Frontal cortex (tissue), 4 donors: ENCODE results near the gene LDAF1. TPM values are rescaled to one million over a fixed set of nuclear protein-coding genes. Genes with fewer than 3 reads are reported as not detected.
"Not testable (repeated sequence)": the region's sequence is repeated elsewhere in the genome, so short reads cannot be mapped to it uniquely, and the experiment has no call there.

Experiments used
- DNase-seq, 2 donors: peaks; one replicate each; pipeline ENCODE4 v3.0.0; 2012; ENCODE audit warnings: low spot score in 2 of 2
- FAIRE-seq: peaks from 2 replicates; lab custom pipeline; 2012; peaks lifted over from hg19 to GRCh38; lab: Jason Lieb, UNC
- total RNA-seq: library from RNA; depleted of rRNA; stranded (reverse); fragments of >200 nt; gene quantifications from one replicate; pipeline ENCODE4 v1.2.3, GENCODE V29; 2014
- donor health status: control.
- donor health status: control.
- donor health status: control.

LDAF1 gene
- total RNA-seq, 1 donor from 2014 or later, result 67.7 TPM

- DNase-seq, result no peak
- FAIRE-seq, result no peak
Observed at GRCh38 chr16:21160276-21160675, 1.8 kb downstream of the LDAF1 start.

- DNase-seq, result no peak
- no peak for FAIRE-seq
Observed at GRCh38 chr16:21161211-21161610, 2.7 kb downstream of the LDAF1 start.

- FAIRE-seq, result no peak
- no peak for DNase-seq
Observed at GRCh38 chr16:21162661-21163151, 4.2 kb downstream of the LDAF1 start.

- FAIRE-seq (no peak), DNase-seq (no peak)
Observed at GRCh38 chr16:21163576-21163975, 5.1 kb downstream of the LDAF1 start.

- DNase-seq, result no peak
- FAIRE-seq, result no peak
Observed at GRCh38 chr16:21164521-21165168, 6.2 kb downstream of the LDAF1 start.

- no peak for FAIRE-seq
- DNase-seq, result no peak
Observed at GRCh38 chr16:21166561-21166961, 8.1 kb downstream of the LDAF1 start.

- FAIRE-seq (no peak), DNase-seq (no peak)
Observed at GRCh38 chr16:21167360-21167759, 8.9 kb downstream of the LDAF1 start.

- no peak for FAIRE-seq
- DNase-seq, result no peak
Observed at GRCh38 chr16:21167929-21168602, 9.6 kb downstream of the LDAF1 start.

- DNase-seq (no peak), FAIRE-seq (no peak)
Observed at GRCh38 chr16:21169249-21169981, 10.9 kb downstream of the LDAF1 start.

GRCh38 chr16:21170116-21170515 is 11.6 kb downstream of the LDAF1 start:
- DNase-seq, FAIRE-seq: not testable (repeated sequence)

GRCh38 chr16:21172650-21173049 is 14.2 kb downstream of the LDAF1 start:
- FAIRE-seq (no peak), DNase-seq (no peak)

- no peak for DNase-seq
- no peak for FAIRE-seq
Observed at GRCh38 chr16:21175397-21175796, 16.9 kb downstream of the LDAF1 start.

- DNase-seq (no peak), FAIRE-seq (no peak)
Observed at GRCh38 chr16:21179126-21179982, 20.9 kb downstream of the LDAF1 start.

GRCh38 chr16:21179983-21180365 is 21.5 kb downstream of the LDAF1 start:
- FAIRE-seq, result no peak
- no peak for DNase-seq

GRCh38 chr16:21183995-21184394 is 25.5 kb downstream of the LDAF1 start:
- DNase-seq, result no peak
- FAIRE-seq, result no peak

GRCh38 chr16:21184834-21185233 is 26.4 kb downstream of the LDAF1 start:
- no peak for FAIRE-seq
- no peak for DNase-seq

- FAIRE-seq, result no peak
- no peak for DNase-seq
Observed at GRCh38 chr16:21185659-21186325, 27.3 kb downstream of the LDAF1 start.

GRCh38 chr16:21186326-21186691 is 27.8 kb downstream of the LDAF1 start:
- FAIRE-seq, result no peak
- no peak for DNase-seq

- DNase-seq (no peak), FAIRE-seq (no peak)
Observed at GRCh38 chr16:21189311-21189710, 30.8 kb downstream of the LDAF1 start.

GRCh38 chr16:21190013-21190412 is 31.5 kb downstream of the LDAF1 start:
- DNase-seq (no peak), FAIRE-seq (no peak)
